ENCODE data around the gene TRIM4. TPM values are rescaled to one million over a fixed set of nuclear protein-coding genes. Genes with fewer than 3 reads are reported as not detected.
"Not testable (repeated sequence)": the region's sequence is repeated elsewhere in the genome, so short reads cannot be mapped to it uniquely, and the experiment has no call there.

TRIM4 gene
- total RNA-seq, 1 donor from 2014 or later, result 33.1 TPM

- Histone ChIP-seq H3K4me3 (no peak overlapping the region), H3K9me3 (no peaks in the 10 kb centered on the region), H3K27me3 (no peaks in the 10 kb centered on the region), H3K27ac (no peak overlapping the region), H3K36me3 (no peaks in the 10 kb centered on the region), H3K4me1 (no peaks in the 10 kb centered on the region)
- intact Hi-C loops (cut with DNase I), result no loop called here
- DNase-seq (ENCODE audit: extremely low spot score in 2 of 2), result no peak
- TF ChIP-seq CTCF (IDR thresholded peaks at IDR 0.05), result no peak
- no peak for TF ChIP-seq POLR2A (IDR thresholded peaks at IDR 0.05)
- TF ChIP-seq POLR2AphosphoS5 (IDR thresholded peaks at IDR 0.05; ENCODE audit: insufficient read depth in 1 of 2, low read depth in 1 of 2), result no peak
Observed at GRCh38 chr7:99938296-99938695, 19.0 kb upstream of the TRIM4 start.

GRCh38 chr7:99935009-99935408, 15.7 kb upstream of the TRIM4 start:
- DNase-seq (ENCODE audit: extremely low spot score in 2 of 2); H3K36me3 ChIP-seq; H3K4me1 ChIP-seq; H3K27me3 ChIP-seq; H3K27ac ChIP-seq; intact Hi-C loops (cut with DNase I); H3K9me3 ChIP-seq; H3K4me3 ChIP-seq: not testable (repeated sequence)

GRCh38 chr7:99930376-99930775, 11.0 kb upstream of the TRIM4 start:
- Histone ChIP-seq H3K9me3 (no peaks in the 10 kb centered on the region), H3K36me3 (no peaks in the 10 kb centered on the region), H3K4me1 (peaks cover 11% of the 10 kb centered on the region), H3K4me3 (no peak overlapping the region), H3K27me3 (no peaks in the 10 kb centered on the region), H3K27ac (no peak overlapping the region)
- TF ChIP-seq POLR2A (IDR thresholded peaks at IDR 0.05) (no peak), CTCF (IDR thresholded peaks at IDR 0.05) (no peak), POLR2AphosphoS5 (IDR thresholded peaks at IDR 0.05; ENCODE audit: insufficient read depth in 1 of 2, low read depth in 1 of 2) (no peak)
- DNase-seq (ENCODE audit: extremely low spot score in 2 of 2), result no peak
- intact Hi-C loops (cut with DNase I), result no loop called here

- Histone ChIP-seq H3K4me1 (peaks cover 11% of the 10 kb centered on the region), H3K9me3 (no peaks in the 10 kb centered on the region), H3K36me3 (no peaks in the 10 kb centered on the region), H3K27me3 (no peaks in the 10 kb centered on the region), H3K4me3 (no peak overlapping the region), H3K27ac (no peak overlapping the region)
- intact Hi-C loops (cut with DNase I), result no loop called here
- TF ChIP-seq POLR2A (IDR thresholded peaks at IDR 0.05), result no peak
- no peak for TF ChIP-seq CTCF (IDR thresholded peaks at IDR 0.05)
- no peak for TF ChIP-seq POLR2AphosphoS5 (IDR thresholded peaks at IDR 0.05; ENCODE audit: insufficient read depth in 1 of 2, low read depth in 1 of 2)
- no peak for DNase-seq (ENCODE audit: extremely low spot score in 2 of 2)
Observed at GRCh38 chr7:99929730-99930053, 10.4 kb upstream of the TRIM4 start.

GRCh38 chr7:99928994-99929729, 9.8 kb upstream of the TRIM4 start, which contains the start of gene GJC3:
Gene GJC3, minus strand, starts transcription at chr7:99929620. Its CDS starts 0 bp downstream, at chr7:99929620.
- no peak for DNase-seq (ENCODE audit: extremely low spot score in 2 of 2)
- TF ChIP-seq POLR2A (IDR thresholded peaks at IDR 0.05) (no peak), CTCF (IDR thresholded peaks at IDR 0.05) (peak in 1 of 3 experiments; percentile 18), POLR2AphosphoS5 (IDR thresholded peaks at IDR 0.05; ENCODE audit: insufficient read depth in 1 of 2, low read depth in 1 of 2) (no peak)
- H3K9me3 ChIP-seq, result no peaks in the 10 kb centered on the region
- H3K36me3 ChIP-seq, result no peaks in the 10 kb centered on the region
- peak within 1 kb of the TSS; percentile 3 to 13 for H3K4me3 ChIP-seq
- intact Hi-C loops (cut with DNase I), result no loop called here
- H3K27ac ChIP-seq, result no peak within 1 kb of the TSS
- H3K4me1 ChIP-seq, result peaks cover 11% of the 10 kb centered on the region
- no peaks in the 10 kb centered on the region for H3K27me3 ChIP-seq

Measured in vagina (tissue), 2 donors.